DND-41 (cell line): Measurements from ENCODE around the gene KIF4B.
A peak's percentile ranks its signal among the peaks of the same experiment; 100 is the strongest.

Experiments
- ATAC-seq: fragments of 200-7000 bp; cut with Tn5 transposase; 3 replicates; pipeline ENCODE4 v1.9.1; 2021; ENCODE audit warnings: low read depth; ENCODE audit not compliant: insufficient read depth
- DNase-seq: peaks from one replicate; pipeline ENCODE4 v3.0.0-alpha.2; 2020
- H2AFZ ChIP-seq: 2 replicates; pipeline ENCODE4 v1.6.0; 2012; ENCODE audit warnings: low read depth, low read length
- H3K27ac ChIP-seq: 2 replicates; pipeline ENCODE4 v1.5.1; 2012; ENCODE audit warnings: low read length, inconsistent platforms
- H3K27me3 ChIP-seq: fragments of 200-600 bp; sonication (generic); 2 replicates; pipeline ENCODE4 v1.6.0; 2012; ENCODE audit warnings: low read length, mild to moderate bottlenecking, inconsistent platforms; ENCODE audit not compliant: insufficient read depth, poor library complexity
- H3K36me3 ChIP-seq: 2 replicates; pipeline ENCODE4 v1.5.1; 2012; ENCODE audit warnings: low read length, inconsistent platforms; ENCODE audit not compliant: insufficient read depth
- H3K4me1 ChIP-seq: 2 replicates; pipeline ENCODE4 v1.5.1; 2012; ENCODE audit warnings: mild to moderate bottlenecking, low read length; ENCODE audit not compliant: insufficient read depth
- H3K4me2 ChIP-seq: 2 replicates; pipeline ENCODE4 v1.6.0; 2012; ENCODE audit warnings: mild to moderate bottlenecking, moderate library complexity, low read length, inconsistent platforms; ENCODE audit not compliant: insufficient read depth
- H3K4me3 ChIP-seq, 2 experiments: fragments of 200-600 bp in 1 of 2; shearing (Covaris generic) in 1 of 2; 2 replicates each; pipeline ENCODE4 v1.5.1; 2012 to 2016; ENCODE audit warnings: inconsistent platforms in 2 of 2, low read length in 2 of 2, mild to moderate bottlenecking in 2 of 2, low read depth in 1 of 2, moderate library complexity in 1 of 2
- H3K79me2 ChIP-seq: 2 replicates; pipeline ENCODE4 v1.6.0; 2012; ENCODE audit warnings: low read length, inconsistent platforms; ENCODE audit not compliant: insufficient read depth
- H3K9ac ChIP-seq: 2 replicates; pipeline ENCODE4 v1.6.0; 2012; ENCODE audit warnings: low read depth, mild to moderate bottlenecking, inconsistent platforms, low read length, moderate library complexity
- H3K9me3 ChIP-seq: 2 replicates; pipeline ENCODE4 v1.5.1; 2012; ENCODE audit warnings: low read length, moderate library complexity, mild to moderate bottlenecking, inconsistent platforms; ENCODE audit not compliant: insufficient read depth, severe bottlenecking
- H4K20me1 ChIP-seq: 2 replicates; pipeline ENCODE4 v1.6.0; 2012; ENCODE audit warnings: low read length; ENCODE audit not compliant: insufficient read depth
- EZH2 ChIP-seq: IDR thresholded peaks from 3 replicates; pipeline ENCODE4 v1.6.1; 2012; ENCODE audit warnings: borderline replicate concordance, low read depth, mild to moderate bottlenecking, moderate library complexity, low read length, inconsistent platforms; ENCODE audit not compliant: severe bottlenecking
- TF ChIP-seq, protein P1 (sequence below): IDR thresholded peaks from 2 replicates; pipeline ENCODE4 v1.5.1; 2012; ENCODE audit warnings: borderline replicate concordance, low read length, moderate library complexity, mild to moderate bottlenecking; ENCODE audit not compliant: poor library complexity, severe bottlenecking; ENCODE audit errors: extremely low read depth

KIF4B gene

DNA sequence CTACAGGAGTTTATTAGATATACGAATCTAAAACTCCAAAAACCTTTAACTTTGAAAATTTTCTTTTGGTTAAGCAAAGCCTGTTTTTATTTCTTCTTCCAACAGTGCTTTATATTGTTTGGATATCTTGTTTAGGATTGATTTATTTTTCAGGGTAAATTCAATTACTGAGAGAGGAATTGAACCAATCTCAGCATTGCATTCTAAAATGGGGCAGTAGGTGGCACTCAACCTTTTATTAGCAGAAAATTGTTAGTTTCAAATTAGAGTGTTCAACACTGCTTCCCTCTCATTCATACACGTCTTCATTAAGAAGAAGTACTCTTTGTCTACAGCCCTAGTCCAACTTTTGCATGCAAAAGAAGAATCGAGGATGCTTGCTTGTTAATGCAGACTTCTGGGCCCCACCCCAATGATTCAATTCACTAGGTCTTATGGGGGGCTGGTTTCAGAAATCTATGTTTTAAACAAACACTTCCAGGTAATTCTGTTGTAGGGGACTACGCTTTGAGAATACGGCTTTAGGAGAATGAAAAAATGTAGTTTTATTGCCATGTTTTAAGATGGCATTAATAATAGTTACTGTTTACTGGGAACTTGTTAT, 46.0 kb upstream of the KIF4B start:
- Histone ChIP-seq H3K9me3 (no peaks in the 10 kb centered on the region), H3K4me1 (no peaks in the 10 kb centered on the region), H3K4me3 (no peak overlapping the region), H3K4me2 (no peak overlapping the region), H4K20me1 (no peaks in the 10 kb centered on the region), H3K27me3 (no peaks in the 10 kb centered on the region), H3K9ac (no peak overlapping the region), H3K27ac (no peak overlapping the region), H3K36me3 (peaks cover 39% of the 10 kb centered on the region), H2AFZ (no peak overlapping the region), H3K79me2 (no peaks in the 10 kb centered on the region)
- ATAC-seq, result no peak
- no peak for TF ChIP-seq EZH2
- TF ChIP-seq, protein P1, sequence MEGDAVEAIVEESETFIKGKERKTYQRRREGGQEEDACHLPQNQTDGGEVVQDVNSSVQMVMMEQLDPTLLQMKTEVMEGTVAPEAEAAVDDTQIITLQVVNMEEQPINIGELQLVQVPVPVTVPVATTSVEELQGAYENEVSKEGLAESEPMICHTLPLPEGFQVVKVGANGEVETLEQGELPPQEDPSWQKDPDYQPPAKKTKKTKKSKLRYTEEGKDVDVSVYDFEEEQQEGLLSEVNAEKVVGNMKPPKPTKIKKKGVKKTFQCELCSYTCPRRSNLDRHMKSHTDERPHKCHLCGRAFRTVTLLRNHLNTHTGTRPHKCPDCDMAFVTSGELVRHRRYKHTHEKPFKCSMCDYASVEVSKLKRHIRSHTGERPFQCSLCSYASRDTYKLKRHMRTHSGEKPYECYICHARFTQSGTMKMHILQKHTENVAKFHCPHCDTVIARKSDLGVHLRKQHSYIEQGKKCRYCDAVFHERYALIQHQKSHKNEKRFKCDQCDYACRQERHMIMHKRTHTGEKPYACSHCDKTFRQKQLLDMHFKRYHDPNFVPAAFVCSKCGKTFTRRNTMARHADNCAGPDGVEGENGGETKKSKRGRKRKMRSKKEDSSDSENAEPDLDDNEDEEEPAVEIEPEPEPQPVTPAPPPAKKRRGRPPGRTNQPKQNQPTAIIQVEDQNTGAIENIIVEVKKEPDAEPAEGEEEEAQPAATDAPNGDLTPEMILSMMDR, result peak; percentile 66
- DNase-seq, result no peak

DNA sequence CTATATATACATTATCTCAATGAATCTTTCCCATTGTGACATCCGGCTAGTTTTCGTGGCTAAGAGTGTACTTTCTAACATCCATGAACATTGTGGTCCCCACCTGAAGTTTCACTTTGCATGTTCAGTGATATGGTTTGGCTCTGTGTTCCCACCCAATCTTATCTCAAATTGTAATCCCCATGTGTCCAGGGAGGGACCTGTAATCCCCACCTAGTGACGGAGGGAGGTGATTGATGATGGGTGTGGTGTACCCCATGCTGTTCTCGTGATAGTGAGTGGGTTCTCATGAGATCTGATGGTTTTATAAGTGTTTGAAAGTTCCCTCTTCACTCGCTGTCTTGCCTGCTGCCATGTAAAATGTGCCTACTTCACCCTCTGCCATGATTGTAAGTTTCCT, 44.6 kb upstream of the KIF4B start:
- H3K4me2 ChIP-seq, result no peak overlapping the region
- H2AFZ ChIP-seq, result no peak overlapping the region
- H3K27me3 ChIP-seq, result no peaks in the 10 kb centered on the region
- no peaks in the 10 kb centered on the region for H3K79me2 ChIP-seq
- H3K9me3 ChIP-seq, result no peaks in the 10 kb centered on the region
- peaks cover 30% of the 10 kb centered on the region for H3K36me3 ChIP-seq
- TF ChIP-seq EZH2, result no peak
- TF ChIP-seq, protein P1, result no peak
- no peak overlapping the region for H3K9ac ChIP-seq
- DNase-seq (no peak), ATAC-seq (no peak)
- no peak overlapping the region for H3K4me3 ChIP-seq
- H4K20me1 ChIP-seq, result no peaks in the 10 kb centered on the region
- no peak overlapping the region for H3K27ac ChIP-seq
- no peaks in the 10 kb centered on the region for H3K4me1 ChIP-seq

DNA sequence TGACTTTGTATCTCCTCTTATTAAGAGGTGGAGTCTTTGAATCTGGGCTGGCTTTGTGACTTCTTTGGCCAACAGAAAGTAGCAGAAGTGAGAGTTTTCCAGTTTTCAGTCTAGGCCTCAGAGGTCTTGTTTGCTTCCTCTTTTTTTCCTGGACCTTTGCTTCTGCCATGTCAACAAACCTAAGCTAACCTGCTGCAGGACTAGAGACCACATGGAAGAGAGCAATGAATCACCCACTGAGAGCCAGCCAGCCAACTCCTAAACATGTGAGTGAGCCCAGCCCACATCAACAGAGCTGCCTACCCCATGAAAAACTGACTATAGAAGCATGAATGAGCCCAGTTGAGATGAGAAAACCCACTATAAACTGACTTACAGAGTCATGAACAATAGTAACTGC, 42.8 kb upstream of the KIF4B start:
- no peak overlapping the region for H3K9ac ChIP-seq
- no peak overlapping the region for H2AFZ ChIP-seq
- no peaks in the 10 kb centered on the region for H4K20me1 ChIP-seq
- no peaks in the 10 kb centered on the region for H3K27me3 ChIP-seq
- H3K27ac ChIP-seq, result no peak overlapping the region
- no peak overlapping the region for H3K4me2 ChIP-seq
- DNase-seq, result no peak
- no peaks in the 10 kb centered on the region for H3K4me1 ChIP-seq
- peaks cover 28% of the 10 kb centered on the region for H3K36me3 ChIP-seq
- ATAC-seq, result no peak
- no peak for TF ChIP-seq EZH2
- TF ChIP-seq, protein P1, result no peak
- H3K4me3 ChIP-seq, result no peak overlapping the region
- no peaks in the 10 kb centered on the region for H3K9me3 ChIP-seq
- H3K79me2 ChIP-seq, result no peaks in the 10 kb centered on the region
